HG02610 (cell line): ENCODE results near the gene CAPN9.
"Not testable (repeated sequence)": the region's sequence is repeated elsewhere in the genome, so short reads cannot be mapped to it uniquely, and the experiment has no call there.

Experiments
- ATAC-seq: cut with Tn5 transposase; IDR thresholded peaks from one replicate; pipeline ENCODE4 v1.9.1; 2021; ENCODE audit warnings: mild to moderate bottlenecking, moderate library complexity; ENCODE audit not compliant: unreplicated experiment

CAPN9 gene

GRCh38 chr1:230747890-230748800, 957 bp downstream of the CAPN9 start:
- ATAC-seq: no peak

- ATAC-seq: no peak
These were observed 2.0 kb downstream of the CAPN9 start for GRCh38 chr1:230749150-230749549.

GRCh38 chr1:230749635-230750034, 2.4 kb downstream of the CAPN9 start:
- no peak for ATAC-seq

GRCh38 chr1:230750576-230750975, 3.4 kb downstream of the CAPN9 start:
- ATAC-seq: no peak

- ATAC-seq: no peak
These were observed 3.9 kb downstream of the CAPN9 start for GRCh38 chr1:230750986-230751625.

GRCh38 chr1:230752407-230752806, 5.2 kb downstream of the CAPN9 start:
- ATAC-seq: no peak

GRCh38 chr1:230753191-230753585, 6.0 kb downstream of the CAPN9 start:
- ATAC-seq: no peak

- ATAC-seq: no peak
These were observed 6.5 kb downstream of the CAPN9 start for GRCh38 chr1:230753586-230754251.

- no peak for ATAC-seq
These were observed 7.6 kb downstream of the CAPN9 start for GRCh38 chr1:230754796-230755195.

GRCh38 chr1:230757856-230758708, 10.9 kb downstream of the CAPN9 start:
- ATAC-seq: no peak

GRCh38 chr1:230758709-230759368, 11.7 kb downstream of the CAPN9 start:
- ATAC-seq: no peak

- no peak for ATAC-seq
These were observed 12.3 kb downstream of the CAPN9 start for GRCh38 chr1:230759369-230760065.

GRCh38 chr1:230760360-230760827, 13.2 kb downstream of the CAPN9 start:
- ATAC-seq: no peak

GRCh38 chr1:230761443-230762167, 14.4 kb downstream of the CAPN9 start:
- no peak for ATAC-seq

GRCh38 chr1:230763927-230764591, 16.9 kb downstream of the CAPN9 start:
- ATAC-seq: no peak

- ATAC-seq: no peak
These were observed 19.1 kb downstream of the CAPN9 start for GRCh38 chr1:230766318-230766717.

- not testable (repeated sequence) for ATAC-seq
These were observed 20.8 kb downstream of the CAPN9 start for GRCh38 chr1:230767859-230768612.
